Fibroblast of lung (primary cell): ENCODE measurements around the gene IMMP2L. TPM values are rescaled to one million over a fixed set of nuclear protein-coding genes. Genes with fewer than 3 reads are reported as not detected.

ENCODE experiments used
- DNase-seq, 2 donors: peaks; one replicate each; pipeline versions ENCODE4 v3.0.0 to v3.0.0-alpha.2; 2010; ENCODE audit warnings: low read depth in 2 of 2
- H2AFZ ChIP-seq: 2 replicates; pipeline ENCODE4 v1.5.1; 2012; ENCODE audit warnings: low read length, control low read depth, inconsistent platforms
- H3K27ac ChIP-seq: 2 replicates; pipeline ENCODE4 v1.5.1; 2011; ENCODE audit warnings: low read length, control low read depth; ENCODE audit not compliant: insufficient read depth
- H3K27me3 ChIP-seq: 2 replicates; pipeline ENCODE4 v1.5.1; 2011; ENCODE audit warnings: mild to moderate bottlenecking, low read length; ENCODE audit not compliant: control insufficient read depth, insufficient read depth
- H3K36me3 ChIP-seq: 2 replicates; pipeline ENCODE4 v1.5.1; 2011; ENCODE audit warnings: low read length; ENCODE audit not compliant: control insufficient read depth, insufficient read depth
- H3K4me1 ChIP-seq: 2 replicates; pipeline ENCODE4 v1.5.1; 2011; ENCODE audit warnings: low read length; ENCODE audit not compliant: control insufficient read depth, insufficient read depth; ENCODE audit errors: extremely low read depth
- H3K4me2 ChIP-seq: 2 replicates; pipeline ENCODE4 v1.5.1; 2011; ENCODE audit warnings: low read length, control low read depth; ENCODE audit not compliant: insufficient read depth; ENCODE audit errors: extremely low read depth
- H3K4me3 ChIP-seq, 4 experiments: fragments of 200-600 bp in 1 of 4; sonication (generic) in 1 of 4; replicated peaks in 1 of 4; 2 replicates each; pipeline ENCODE4 v1.5.1; 2011 to 2016; ENCODE audit warnings: low read length in 4 of 4, low read depth in 3 of 4, mild to moderate bottlenecking in 3 of 4, control low read depth in 2 of 4, inconsistent platforms in 1 of 4, mixed read lengths in 1 of 4; ENCODE audit not compliant: insufficient read depth in 1 of 4; ENCODE audit errors: control extremely low read depth in 1 of 4
- H3K79me2 ChIP-seq: 2 replicates; pipeline ENCODE4 v1.5.1; 2012; ENCODE audit warnings: mild to moderate bottlenecking, low read length, inconsistent platforms; ENCODE audit not compliant: control insufficient read depth, insufficient read depth
- H3K9ac ChIP-seq: 2 replicates; pipeline ENCODE4 v1.5.1; 2011; ENCODE audit warnings: mild to moderate bottlenecking, low read length, control low read depth; ENCODE audit not compliant: insufficient read depth
- H3K9me3 ChIP-seq: 2 replicates; pipeline ENCODE4 v1.5.1; 2012; ENCODE audit warnings: low read depth, low read length; ENCODE audit not compliant: control insufficient read depth, insufficient read depth
- H4K20me1 ChIP-seq: 2 replicates; pipeline ENCODE4 v1.5.1; 2011; ENCODE audit warnings: low read length; ENCODE audit not compliant: control insufficient read depth, insufficient read depth; ENCODE audit errors: extremely low read depth
- EZH2 ChIP-seq: IDR thresholded peaks from 2 replicates; pipeline ENCODE4 v1.5.1; 2012; ENCODE audit warnings: low read length, control low read depth, mild to moderate bottlenecking; ENCODE audit errors: missing control alignments
- polyA plus RNA-seq, 2 donors: library from polyadenylated mRNA; depleted of rRNA in 1 of 2; stranded (reverse) in 1 of 2; unstranded in 1 of 2; fragments of >200 nt; gene quantifications; 2 replicates each; pipeline ENCODE4 v1.2.1, GENCODE V29; 2011 to 2012; ENCODE audit warnings: missing spikeins in 1 of 2
- total RNA-seq: library from RNA; depleted of rRNA; stranded (reverse); fragments of >200 nt; gene quantifications from 2 replicates; pipeline ENCODE4 v1.2.1, GENCODE V29; 2014
- TF ChIP-seq, protein P1 (sequence below), 2 donors: IDR thresholded peaks in 1 of 2; conservative IDR thresholded peaks in 1 of 2; 1 replicate in 1 of 2; 2 replicates in 1 of 2; pipeline ENCODE4 v1.5.1; 2011 to 2012; ENCODE audit warnings: low read length in 2 of 2, control low read depth in 1 of 2, inconsistent platforms in 1 of 2, low read depth in 1 of 2, mild to moderate bottlenecking in 1 of 2

IMMP2L gene
- total and polyA plus RNA-seq, 2 donors (not counting 1 experiment from before 2014, with no cell fraction given) = 6.9 to 14.4 TPM

DNA sequence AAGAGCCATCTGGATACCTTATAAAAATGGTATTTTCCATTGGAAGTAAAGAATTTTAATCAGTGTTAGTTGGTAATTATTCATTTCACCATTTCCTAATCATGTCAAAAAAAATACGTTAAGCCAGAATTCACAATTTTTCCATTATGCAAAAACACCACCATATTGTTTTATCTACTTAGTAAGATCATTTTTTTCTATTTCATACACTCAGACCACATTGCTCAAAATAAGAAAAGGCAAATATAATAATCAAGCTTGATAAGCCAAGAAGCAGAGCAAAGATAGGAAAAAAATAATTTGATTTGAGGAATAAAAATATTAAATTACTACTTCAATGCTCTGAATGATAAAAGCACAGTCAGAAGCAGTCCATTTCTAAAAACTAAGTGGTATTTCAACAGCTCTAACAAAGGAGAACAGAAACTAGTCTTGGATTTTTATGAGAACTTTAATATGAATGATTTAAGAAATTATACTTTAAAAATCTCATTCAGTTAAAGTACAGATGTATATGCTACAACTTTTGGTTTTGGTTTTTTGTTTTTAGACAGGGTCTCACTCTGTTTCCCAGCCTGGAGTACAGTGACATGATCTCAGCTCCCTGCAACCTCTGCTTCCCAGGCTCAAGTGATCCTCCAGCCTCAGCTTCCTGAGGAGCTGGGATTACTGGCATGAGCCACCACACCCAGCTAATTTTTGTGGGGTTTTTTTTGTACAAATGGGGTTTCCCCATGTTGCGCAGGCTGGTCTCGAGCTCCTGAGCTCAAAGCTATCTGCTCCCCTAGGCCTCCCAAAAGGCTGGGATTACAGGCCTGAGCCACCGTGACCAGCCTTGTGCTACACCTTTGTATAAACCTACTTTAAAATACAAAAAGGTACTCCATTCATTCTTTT, 424.7 kb downstream of the IMMP2L start:
- Histone ChIP-seq H3K4me1 (peaks cover 3% of the 10 kb centered on the region), H3K27ac (peak overlapping the region; percentile 8), H3K9me3 (no peaks in the 10 kb centered on the region), H3K27me3 (no peaks in the 10 kb centered on the region), H4K20me1 (no peaks in the 10 kb centered on the region), H2AFZ (peak overlapping the region; percentile 25), H3K79me2 (no peaks in the 10 kb centered on the region), H3K4me2 (no peak overlapping the region), H3K9ac (no peak overlapping the region), H3K4me3 (no peak overlapping the region), H3K36me3 (no peaks in the 10 kb centered on the region)
- peak; percentile 8 to 10 for DNase-seq
- TF ChIP-seq, protein P1, sequence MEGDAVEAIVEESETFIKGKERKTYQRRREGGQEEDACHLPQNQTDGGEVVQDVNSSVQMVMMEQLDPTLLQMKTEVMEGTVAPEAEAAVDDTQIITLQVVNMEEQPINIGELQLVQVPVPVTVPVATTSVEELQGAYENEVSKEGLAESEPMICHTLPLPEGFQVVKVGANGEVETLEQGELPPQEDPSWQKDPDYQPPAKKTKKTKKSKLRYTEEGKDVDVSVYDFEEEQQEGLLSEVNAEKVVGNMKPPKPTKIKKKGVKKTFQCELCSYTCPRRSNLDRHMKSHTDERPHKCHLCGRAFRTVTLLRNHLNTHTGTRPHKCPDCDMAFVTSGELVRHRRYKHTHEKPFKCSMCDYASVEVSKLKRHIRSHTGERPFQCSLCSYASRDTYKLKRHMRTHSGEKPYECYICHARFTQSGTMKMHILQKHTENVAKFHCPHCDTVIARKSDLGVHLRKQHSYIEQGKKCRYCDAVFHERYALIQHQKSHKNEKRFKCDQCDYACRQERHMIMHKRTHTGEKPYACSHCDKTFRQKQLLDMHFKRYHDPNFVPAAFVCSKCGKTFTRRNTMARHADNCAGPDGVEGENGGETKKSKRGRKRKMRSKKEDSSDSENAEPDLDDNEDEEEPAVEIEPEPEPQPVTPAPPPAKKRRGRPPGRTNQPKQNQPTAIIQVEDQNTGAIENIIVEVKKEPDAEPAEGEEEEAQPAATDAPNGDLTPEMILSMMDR (conservative IDR thresholded peaks at IDR 0.05 in 1 of 2, IDR thresholded peaks at IDR 0.05 in 1 of 2; ENCODE audit: low read depth in 1 of 2, low read length in 2 of 2) = no peak
- TF ChIP-seq EZH2 = no peak

DNA sequence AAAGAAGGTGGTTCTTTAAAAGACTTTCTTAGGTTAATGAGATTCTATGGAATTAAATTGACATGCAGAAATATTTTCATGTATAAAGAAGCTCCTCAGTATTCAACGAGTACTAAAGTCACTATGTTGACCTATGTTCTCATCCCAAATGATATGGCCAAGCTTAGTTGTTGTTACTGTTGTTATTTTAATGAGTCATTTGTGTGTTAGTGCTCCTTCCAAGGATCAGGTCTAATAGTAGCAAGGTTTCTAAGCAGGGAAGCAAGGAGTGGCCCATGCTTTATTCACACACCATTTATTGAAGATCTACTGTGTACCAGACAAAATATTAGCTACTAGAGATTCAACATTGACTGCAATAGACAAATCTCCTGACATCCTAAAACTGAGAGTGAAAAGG, 429.5 kb downstream of the IMMP2L start:
- H3K27ac ChIP-seq = no peak overlapping the region
- peaks cover under 1% of the 10 kb centered on the region for H3K4me1 ChIP-seq
- no peaks in the 10 kb centered on the region for H3K79me2 ChIP-seq
- H3K9ac ChIP-seq = no peak overlapping the region
- H3K36me3 ChIP-seq = no peaks in the 10 kb centered on the region
- no peak overlapping the region for H2AFZ ChIP-seq
- no peaks in the 10 kb centered on the region for H4K20me1 ChIP-seq
- H3K4me3 ChIP-seq = no peak overlapping the region
- no peaks in the 10 kb centered on the region for H3K9me3 ChIP-seq
- peak; percentile 13 to 30 for DNase-seq
- TF ChIP-seq EZH2 = no peak
- TF ChIP-seq, protein P1 (conservative IDR thresholded peaks at IDR 0.05 in 1 of 2, IDR thresholded peaks at IDR 0.05 in 1 of 2; ENCODE audit: low read depth in 1 of 2, low read length in 2 of 2) = no peak
- no peaks in the 10 kb centered on the region for H3K27me3 ChIP-seq
- no peak overlapping the region for H3K4me2 ChIP-seq

DNA sequence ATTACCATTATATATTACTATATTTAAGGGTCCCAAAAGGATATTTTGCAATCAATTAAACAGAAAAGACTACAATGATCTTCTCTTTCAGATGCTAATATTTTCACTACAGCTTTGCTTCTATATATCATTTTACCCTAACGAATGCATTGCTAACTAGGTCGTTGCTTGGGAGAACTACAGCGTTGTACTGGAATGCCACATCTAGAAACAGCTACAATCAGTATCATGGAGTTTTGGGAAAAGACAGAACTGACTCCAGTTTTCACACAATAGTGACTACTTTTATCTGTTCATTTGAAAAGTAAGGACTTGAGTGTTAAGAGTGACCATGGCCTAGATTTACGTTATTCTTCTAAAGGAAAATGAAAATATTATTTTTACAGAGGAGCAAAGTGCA, 432.9 kb downstream of the IMMP2L start:
- no peak overlapping the region for H3K4me2 ChIP-seq
- no peaks in the 10 kb centered on the region for H4K20me1 ChIP-seq
- no peak for TF ChIP-seq EZH2
- TF ChIP-seq, protein P1 (conservative IDR thresholded peaks at IDR 0.05 in 1 of 2, IDR thresholded peaks at IDR 0.05 in 1 of 2; ENCODE audit: low read depth in 1 of 2, low read length in 2 of 2) = no peak
- no peaks in the 10 kb centered on the region for H3K36me3 ChIP-seq
- no peak overlapping the region for H2AFZ ChIP-seq
- H3K9me3 ChIP-seq = no peaks in the 10 kb centered on the region
- DNase-seq = no peak
- H3K79me2 ChIP-seq = no peaks in the 10 kb centered on the region
- H3K27ac ChIP-seq = no peak overlapping the region
- no peaks in the 10 kb centered on the region for H3K4me1 ChIP-seq
- no peak overlapping the region for H3K9ac ChIP-seq
- no peak overlapping the region for H3K4me3 ChIP-seq
- no peaks in the 10 kb centered on the region for H3K27me3 ChIP-seq
